GM12878 (cell line): ENCODE data around the gene ANKRD11. TPM values are rescaled to one million over a fixed set of nuclear protein-coding genes. Genes with fewer than 3 reads are reported as not detected.

ENCODE experiments used
- ATAC-seq: fragments of 200-7000 bp; cut with Tn5 transposase; 3 replicates; pipeline ENCODE4 v1.9.1; 2020; ENCODE audit warnings: mild to moderate bottlenecking, moderate library complexity
- BruUV-seq: library from RNA; stranded (reverse); fragments of 400-500 nt; replicated peaks from 2 replicates; lab custom pipeline; 2021; lab: Mats Ljungman, UMichigan
- CTCF ChIA-PET: fragments of 300-600 bp; sonication (Branson Sonifier 250); formaldehyde crosslinking; extraction: SDS; loops from one replicate; lab custom pipeline; 2021; ENCODE audit warnings: inconsistent platforms; lab: Yijun Ruan, JAX
- POLR2A ChIA-PET: fragments of 350-600 bp; formaldehyde crosslinking; extraction: SDS; loops from one replicate; lab custom pipeline; 2021; ENCODE audit warnings: inconsistent platforms; lab: Charles Lee
- RAD21 ChIA-PET: fragments of 300-600 bp; sonication (Branson Sonifier 250); formaldehyde crosslinking; loops from one replicate; lab custom pipeline; 2023; ENCODE audit warnings: antibody characterized with exemption; ENCODE audit not compliant: unreplicated experiment; lab: Charles Lee
- SMC1A ChIA-PET: fragments of 300-600 bp; sonication (Branson Sonifier 250); formaldehyde crosslinking; loops from one replicate; lab custom pipeline; 2023; ENCODE audit not compliant: unreplicated experiment, uncharacterized antibody; lab: Charles Lee
- DNase-seq: peaks from one replicate; pipeline ENCODE4 v3.0.0-alpha.2; 2011; ENCODE audit warnings: low read depth, low spot score
- FAIRE-seq: peaks from 3 replicates; lab custom pipeline; 2011; peaks lifted over from hg19 to GRCh38; lab: Jason Lieb, UNC
- H2AFZ ChIP-seq: 2 replicates; pipeline ENCODE4 v1.6.0; 2011; ENCODE audit warnings: low read depth, low read length, control low read depth; ENCODE audit not compliant: control insufficient read depth
- H3K27ac ChIP-seq: 2 replicates; pipeline ENCODE4 v1.5.1; 2011; ENCODE audit warnings: control low read depth; ENCODE audit not compliant: control insufficient read depth, insufficient read depth
- H3K27me3 ChIP-seq, 2 experiments: replicated peaks in 1 of 2; 2 replicates each; pipeline versions ENCODE4 v1.6.0 to v1.6.1; 2011; ENCODE audit warnings: low read length in 1 of 2; ENCODE audit not compliant: control insufficient read depth in 2 of 2, insufficient read depth in 2 of 2
- H3K36me3 ChIP-seq, 2 experiments: 2 replicates each; pipeline ENCODE4 v1.5.1; 2011; ENCODE audit warnings: low read length in 1 of 2; ENCODE audit not compliant: control insufficient read depth in 2 of 2, insufficient read depth in 2 of 2
- H3K4me1 ChIP-seq: 2 replicates; pipeline ENCODE4 v1.6.1; 2011; ENCODE audit warnings: mild to moderate bottlenecking, low read length, moderate library complexity, mixed read lengths; ENCODE audit not compliant: control insufficient read depth, insufficient read depth
- H3K4me2 ChIP-seq: 2 replicates; pipeline ENCODE4 v1.6.0; 2011; ENCODE audit warnings: control low read depth; ENCODE audit not compliant: control insufficient read depth, insufficient read depth
- H3K4me3 ChIP-seq: fragments of 200-600 bp; sonication (generic); 2 replicates; pipeline ENCODE4 v1.5.1; 2016
- H3K79me2 ChIP-seq: 2 replicates; pipeline ENCODE4 v1.6.0; 2011; ENCODE audit warnings: low read length; ENCODE audit not compliant: control insufficient read depth, insufficient read depth
- H3K9ac ChIP-seq: 2 replicates; pipeline ENCODE4 v1.8.0; 2011; ENCODE audit warnings: low read length, control low read depth, mixed read lengths; ENCODE audit not compliant: control insufficient read depth, insufficient read depth
- H3K9me3 ChIP-seq: replicated peaks from 3 replicates; pipeline ENCODE4 v1.5.1; 2011; ENCODE audit warnings: mild to moderate bottlenecking, low read length; ENCODE audit not compliant: control insufficient read depth, insufficient read depth
- H4K20me1 ChIP-seq: 2 replicates; pipeline ENCODE4 v1.6.0; 2011; ENCODE audit not compliant: control insufficient read depth, insufficient read depth
- FOXM1 ChIP-seq: IDR thresholded peaks from 2 replicates; pipeline ENCODE4 v1.6.1; 2012; ENCODE audit warnings: low read depth, mild to moderate bottlenecking, inconsistent platforms, low read length, moderate library complexity
- KLF5 ChIP-seq: fragments of 450-650 bp; IDR thresholded peaks from 2 replicates; pipeline ENCODE4 v1.6.1; 2014; ENCODE audit warnings: mild to moderate bottlenecking; ENCODE audit not compliant: partially characterized antibody
- NFYB ChIP-seq: IDR thresholded peaks from 2 replicates; pipeline ENCODE4 v1.6.1; 2011; ENCODE audit warnings: low read depth, mild to moderate bottlenecking, low read length, improper control_type of control experiment, moderate library complexity; ENCODE audit not compliant: insufficient read depth
- POLR2A ChIP-seq: IDR thresholded peaks from 2 replicates; pipeline ENCODE4 v1.6.1; 2011; ENCODE audit warnings: low read depth, mild to moderate bottlenecking, low read length
- WGBS: methylation state at CpG from one replicate; pipeline ENCODE4 v1.1.6; 2016; ENCODE audit warnings: low lambda C conversion rate; ENCODE audit not compliant: insufficient replicate concordance, insufficient coverage; ENCODE audit errors: missing lambda C conversion rate; 5-methylcytosine and 5-hydroxymethylcytosine counted together
- in situ Hi-C: fragments of 300-500 bp; cut with MboI; formaldehyde crosslinking; loops from 9 replicates; pipeline ENCODE4 v1.14.3; 2018; ENCODE audit warnings: mixed read lengths
- intact Hi-C: fragments of 100-400 bp; cut with micrococcal nuclease; formaldehyde crosslinking; loops from one replicate; pipeline ENCODE4 v1.14.2; 2022; ENCODE audit not compliant: unreplicated experiment
- polyA plus RNA-seq, 11 experiments: library from polyadenylated mRNA; depleted of rRNA in 4 of 11; unstranded in 6 of 11; stranded (reverse) in 5 of 11; fragments of >200 nt; fragmentation: Nextera tagmentation in 4 of 11; fragmentation: Illumina TruSeq in 1 of 11; extraction: Ambion mirVana in 4 of 11; extraction: Trizol in 1 of 11; gene quantifications; 1 replicate in 1 of 11; 2 replicates in 10 of 11; pipeline versions ENCODE4 v1.2.1 to v1.2.3, GENCODE V29; 2011 to 2016; ENCODE audit warnings: inconsistent platforms in 2 of 11, missing spikeins in 2 of 11, low read depth in 1 of 11
- total RNA-seq, 4 experiments: library from RNA; depleted of rRNA in 3 of 4; stranded (reverse); fragments of >200 nt in 3 of 4; fragmentation: Illumina TruSeq in 1 of 4; extraction: Trizol in 1 of 4; gene quantifications; 2 replicates each; pipeline versions ENCODE4 v1.2.1 to v1.2.3, GENCODE V29; 2013 to 2021

Gene ANKRD11
- total and polyA plus RNA-seq, 10 of the 15 experiments (the other 5 are each of a cell fraction or from before 2014, with no cell fraction given), result 5.1 to 103 (median 27.4) TPM

DNA sequence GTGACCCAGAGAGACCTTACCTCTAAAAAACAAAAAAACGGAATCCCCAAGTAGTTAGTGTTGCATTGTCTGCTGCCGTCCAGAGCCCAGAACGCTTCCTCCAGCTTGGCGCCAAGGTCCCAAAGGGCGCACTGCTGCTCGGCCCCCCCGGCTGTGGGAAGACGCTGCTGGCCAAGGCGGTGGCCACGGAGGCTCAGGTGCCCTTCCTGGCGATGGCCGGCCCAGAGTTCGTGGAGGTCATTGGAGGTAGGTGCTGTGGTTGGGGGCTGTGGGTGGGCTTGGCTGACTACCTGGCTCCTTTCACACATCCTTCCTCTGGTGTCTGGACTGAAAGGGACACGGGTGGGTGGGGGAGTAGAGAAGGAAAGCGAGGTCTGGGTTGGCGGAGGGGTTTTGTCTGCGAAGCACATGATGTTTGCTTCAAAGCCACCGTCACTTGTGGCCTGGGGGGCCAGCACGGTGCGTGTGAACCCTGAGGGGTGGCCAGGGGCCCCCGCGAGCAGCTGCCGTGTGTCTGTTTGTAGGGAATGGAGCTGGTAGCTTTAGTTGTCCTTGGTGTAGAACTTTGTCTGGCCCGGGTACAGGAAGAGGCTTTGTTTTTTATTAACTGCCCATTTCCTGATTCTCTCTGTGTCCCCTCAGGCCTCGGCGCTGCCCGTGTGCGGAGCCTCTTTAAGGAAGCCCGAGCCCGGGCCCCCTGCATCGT lies 41.6 kb upstream of the ANKRD11 start:
- ChIA-PET SMC1A (no interaction called here), POLR2A (no interaction called here), RAD21 (no interaction called here), CTCF (no interaction called here)
- Histone ChIP-seq H3K4me3 (no peak overlapping the region), H3K36me3 (peaks cover 14 to 32% of the 10 kb centered on the region in 2 experiments), H3K4me2 (no peak overlapping the region), H3K79me2 (no peaks in the 10 kb centered on the region), H2AFZ (no peak overlapping the region), H3K9ac (no peak overlapping the region), H4K20me1 (no peaks in the 10 kb centered on the region), H3K9me3 (no peaks in the 10 kb centered on the region), H3K27me3 (no peaks in the 10 kb centered on the region), H3K4me1 (no peaks in the 10 kb centered on the region; the same call in 1 of the 2 replicates), H3K27ac (no peak overlapping the region)
- DNase-seq, result no peak
- WGBS, result 97% methylated on average over 31 of the region's 31 CpGs
- in situ Hi-C loops (no loop called here), intact Hi-C loops (no loop called here)
- no TSS peak for BruUV-seq
- TF ChIP-seq KLF5, result no peak
- TF ChIP-seq NFYB, result no peak
- ATAC-seq, result no peak
- no peak for FAIRE-seq

DNA sequence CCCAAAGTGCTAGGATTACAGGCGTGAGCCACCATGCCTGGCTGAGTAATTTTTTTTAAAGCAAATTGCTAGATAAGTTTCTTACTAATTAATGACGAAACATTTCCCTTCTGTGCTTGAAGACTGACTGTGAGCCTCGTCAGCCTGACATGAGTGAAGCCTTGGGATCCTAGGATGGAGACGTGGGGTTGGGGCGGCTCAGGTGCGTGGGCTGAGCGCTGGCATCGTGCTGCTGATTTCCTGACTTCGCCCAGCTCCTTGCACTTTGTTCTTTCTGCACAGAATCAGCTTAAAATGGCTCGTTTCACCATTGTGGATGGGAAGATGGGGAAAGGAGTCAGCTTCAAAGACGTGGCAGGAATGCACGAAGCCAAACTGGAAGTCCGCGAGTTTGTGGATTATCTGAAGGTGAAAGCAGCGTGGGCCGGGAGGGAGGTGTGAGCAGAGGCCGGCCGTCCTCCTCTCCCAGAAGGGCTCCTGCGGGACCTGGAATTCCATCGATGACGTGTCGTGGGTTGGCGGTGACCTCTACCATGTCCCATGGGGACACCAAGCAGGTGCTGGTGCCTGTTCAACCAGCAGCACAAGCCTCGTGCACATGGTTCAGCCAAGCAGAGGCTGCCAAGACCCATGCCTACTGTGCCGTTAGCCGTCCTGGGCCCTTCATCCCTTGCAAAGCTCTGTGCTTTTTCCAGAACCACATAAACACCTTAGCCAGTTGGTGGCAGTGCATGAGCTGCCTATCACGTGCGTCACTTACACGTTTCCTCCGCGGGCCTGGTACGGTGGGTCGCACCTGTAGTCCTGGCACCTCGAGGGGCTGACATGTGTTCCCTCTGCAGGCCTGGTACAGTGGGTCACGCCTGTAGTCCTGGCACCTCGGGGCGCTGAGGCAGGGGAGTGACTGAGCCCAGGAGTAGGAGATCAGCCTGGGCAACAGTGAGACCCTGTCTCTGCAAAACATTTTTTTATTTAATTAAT lies 40.3 kb upstream of the ANKRD11 start:
- Histone ChIP-seq H3K27me3 (no peaks in the 10 kb centered on the region), H3K4me2 (no peak overlapping the region), H3K9me3 (no peaks in the 10 kb centered on the region), H4K20me1 (no peaks in the 10 kb centered on the region), H3K79me2 (no peaks in the 10 kb centered on the region), H3K36me3 (peaks cover 11 to 35% of the 10 kb centered on the region in 2 experiments), H2AFZ (no peak overlapping the region), H3K4me3 (no peak overlapping the region), H3K4me1 (no peaks in the 10 kb centered on the region; the same call in none of the 2 replicates), H3K27ac (no peak overlapping the region), H3K9ac (no peak overlapping the region)
- 96% methylated on average over 31 of the region's 37 CpGs for WGBS
- intact Hi-C loops, result no loop called here
- POLR2A ChIA-PET, result no interaction called here
- DNase-seq (no peak), FAIRE-seq (no peak), ATAC-seq (no peak)
- no peak for TF ChIP-seq FOXM1
- peak; percentile 44; the same call in 1 of the 2 replicates for TF ChIP-seq POLR2A
- RAD21 ChIA-PET, result no interaction called here
- no TSS peak for BruUV-seq
- in situ Hi-C loops, result no loop called here
- CTCF ChIA-PET, result no interaction called here
- SMC1A ChIA-PET, result no interaction called here
